Fibroblast of lung (primary cell): Measurements from ENCODE around the gene GBA3.

ENCODE experiments used
- EZH2 ChIP-seq: IDR thresholded peaks from 2 replicates; pipeline ENCODE4 v1.5.1; 2012; ENCODE audit warnings: low read length, control low read depth, mild to moderate bottlenecking; ENCODE audit errors: missing control alignments
- TF ChIP-seq, protein P1 (sequence below), 2 donors: IDR thresholded peaks in 1 of 2; conservative IDR thresholded peaks in 1 of 2; 1 replicate in 1 of 2; 2 replicates in 1 of 2; pipeline ENCODE4 v1.5.1; 2011 to 2012; ENCODE audit warnings: low read length in 2 of 2, control low read depth in 1 of 2, inconsistent platforms in 1 of 2, low read depth in 1 of 2, mild to moderate bottlenecking in 1 of 2

DNA sequence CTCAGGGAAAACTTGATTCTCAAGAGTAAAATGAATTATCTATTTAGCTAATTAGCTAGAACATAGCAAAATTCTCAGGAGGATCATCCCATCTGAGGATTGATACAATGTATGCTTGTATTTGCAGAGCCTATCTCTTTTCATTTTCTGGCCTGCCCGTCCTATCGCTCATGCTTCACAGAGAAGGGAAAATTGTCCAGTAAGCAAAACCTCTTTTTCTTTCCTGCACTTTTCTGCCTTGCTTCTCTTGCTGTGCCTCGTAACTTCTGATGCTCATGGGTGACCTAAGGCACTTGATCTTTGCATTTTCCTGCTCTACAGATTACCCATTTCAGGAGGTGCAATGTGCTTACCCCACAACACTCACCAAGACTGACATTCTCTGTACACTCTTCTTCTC is 88.1 kb downstream of the GBA3 start:
- TF ChIP-seq, protein P1, sequence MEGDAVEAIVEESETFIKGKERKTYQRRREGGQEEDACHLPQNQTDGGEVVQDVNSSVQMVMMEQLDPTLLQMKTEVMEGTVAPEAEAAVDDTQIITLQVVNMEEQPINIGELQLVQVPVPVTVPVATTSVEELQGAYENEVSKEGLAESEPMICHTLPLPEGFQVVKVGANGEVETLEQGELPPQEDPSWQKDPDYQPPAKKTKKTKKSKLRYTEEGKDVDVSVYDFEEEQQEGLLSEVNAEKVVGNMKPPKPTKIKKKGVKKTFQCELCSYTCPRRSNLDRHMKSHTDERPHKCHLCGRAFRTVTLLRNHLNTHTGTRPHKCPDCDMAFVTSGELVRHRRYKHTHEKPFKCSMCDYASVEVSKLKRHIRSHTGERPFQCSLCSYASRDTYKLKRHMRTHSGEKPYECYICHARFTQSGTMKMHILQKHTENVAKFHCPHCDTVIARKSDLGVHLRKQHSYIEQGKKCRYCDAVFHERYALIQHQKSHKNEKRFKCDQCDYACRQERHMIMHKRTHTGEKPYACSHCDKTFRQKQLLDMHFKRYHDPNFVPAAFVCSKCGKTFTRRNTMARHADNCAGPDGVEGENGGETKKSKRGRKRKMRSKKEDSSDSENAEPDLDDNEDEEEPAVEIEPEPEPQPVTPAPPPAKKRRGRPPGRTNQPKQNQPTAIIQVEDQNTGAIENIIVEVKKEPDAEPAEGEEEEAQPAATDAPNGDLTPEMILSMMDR (conservative IDR thresholded peaks at IDR 0.05 in 1 of 2, IDR thresholded peaks at IDR 0.05 in 1 of 2; ENCODE audit: low read depth in 1 of 2, low read length in 2 of 2) = no peak
- TF ChIP-seq EZH2 = no peak
